Measurements from ENCODE around the gene ALPK1.

GRCh38 chr4:112370466-112370865, 73.3 kb downstream of the ALPK1 start:
- TF ChIP-seq CTCF (IDR thresholded peaks at IDR 0.05; ENCODE audit: poor library complexity, severe bottlenecking) (no peak), TAF1 (IDR thresholded peaks at IDR 0.05; ENCODE audit: low read depth) (no peak)

All from neural cell (in vitro differentiated cells).